ENCODE measurements around the gene TEX261.

TEX261 gene

GRCh38 chr2:70966681-70967080 is 28.0 kb downstream of the TEX261 start:
- DNase-seq (ENCODE audit: low spot score): no peak
- no peak for TF ChIP-seq CTCF (IDR thresholded peaks at IDR 0.05; ENCODE audit: extremely low read depth, insufficient read depth, missing control alignments)
- in situ Hi-C loops (cut with MboI; ENCODE audit: low pct_unique_long_range_greater_than_20kb, low sequenced_read_pairs, unreplicated experiment): no loop called here

GRCh38 chr2:70965506-70965905 is 29.2 kb downstream of the TEX261 start:
- in situ Hi-C loops (cut with MboI; ENCODE audit: low pct_unique_long_range_greater_than_20kb, low sequenced_read_pairs, unreplicated experiment): no loop called here
- DNase-seq (ENCODE audit: low spot score): no peak
- no peak for TF ChIP-seq CTCF (IDR thresholded peaks at IDR 0.05; ENCODE audit: extremely low read depth, insufficient read depth, missing control alignments)

- peak; percentile 85 for DNase-seq (ENCODE audit: low spot score)
- peak; percentile 94 for TF ChIP-seq CTCF (IDR thresholded peaks at IDR 0.05; ENCODE audit: extremely low read depth, insufficient read depth, missing control alignments)
These were observed 29.9 kb downstream of the TEX261 start for GRCh38 chr2:70964596-70965386.

GRCh38 chr2:70964133-70964532 is 30.5 kb downstream of the TEX261 start:
- DNase-seq (ENCODE audit: low spot score): no peak
- in situ Hi-C loops (cut with MboI; ENCODE audit: low pct_unique_long_range_greater_than_20kb, low sequenced_read_pairs, unreplicated experiment): no loop called here
- no peak for TF ChIP-seq CTCF (IDR thresholded peaks at IDR 0.05; ENCODE audit: extremely low read depth, insufficient read depth, missing control alignments)

More at GRCh38 chr2:70964596-70965386, 29.9 kb downstream of the TEX261 start:
- in situ Hi-C loops (cut with MboI; ENCODE audit: low pct_unique_long_range_greater_than_20kb, low sequenced_read_pairs, unreplicated experiment): no loop called here

- in situ Hi-C loops (cut with MboI; ENCODE audit: low pct_unique_long_range_greater_than_20kb, low sequenced_read_pairs, unreplicated experiment): no loop called here
These were observed 31.5 kb downstream of the TEX261 start for GRCh38 chr2:70962885-70963878.

More at GRCh38 chr2:70962885-70963878, 31.5 kb downstream of the TEX261 start:
- no peak for TF ChIP-seq CTCF (IDR thresholded peaks at IDR 0.05; ENCODE audit: extremely low read depth, insufficient read depth, missing control alignments)
- no peak for DNase-seq (ENCODE audit: low spot score)

All from GM13977 (cell line).